IPS DF 6.9 (cell line): ENCODE results near the gene IGLL5.

Experiments used
- DNase-seq: peaks from one replicate; pipeline ENCODE4 v3.0.0-alpha.2; 2013; ENCODE audit warnings: low read depth, low spot score
- H3K27ac ChIP-seq: one replicate; pipeline ENCODE4 v1.5.1; 2013; ENCODE audit warnings: low read length, control low read depth
- H3K27me3 ChIP-seq: 2 replicates; pipeline ENCODE4 v1.6.1; 2013; ENCODE audit warnings: mild to moderate bottlenecking, low read length; ENCODE audit not compliant: control insufficient read depth, insufficient read depth
- H3K36me3 ChIP-seq: 2 replicates; pipeline ENCODE4 v1.6.1; 2013; ENCODE audit warnings: low read length; ENCODE audit not compliant: control insufficient read depth, insufficient read depth
- H3K4me1 ChIP-seq: 2 replicates; pipeline ENCODE4 v1.6.1; 2013; ENCODE audit warnings: low read length; ENCODE audit not compliant: control insufficient read depth, insufficient read depth
- H3K4me3 ChIP-seq: 2 replicates; pipeline ENCODE4 v1.5.1; 2013; ENCODE audit warnings: mild to moderate bottlenecking, low read length
- H3K9me3 ChIP-seq: 2 replicates; pipeline ENCODE4 v1.6.1; 2013; ENCODE audit warnings: low read length, inconsistent platforms; ENCODE audit not compliant: control insufficient read depth, insufficient read depth
- WGBS: extraction: QIAGEN DNeasy Blood & Tissue Kit; methylation state at CpG from one replicate; pipeline ENCODE4 v1.1.7; 2013; ENCODE audit warnings: mixed read lengths, missing lambda C conversion rate; ENCODE audit not compliant: insufficient read length, insufficient coverage; 5-methylcytosine and 5-hydroxymethylcytosine counted together

Gene IGLL5

DNA sequence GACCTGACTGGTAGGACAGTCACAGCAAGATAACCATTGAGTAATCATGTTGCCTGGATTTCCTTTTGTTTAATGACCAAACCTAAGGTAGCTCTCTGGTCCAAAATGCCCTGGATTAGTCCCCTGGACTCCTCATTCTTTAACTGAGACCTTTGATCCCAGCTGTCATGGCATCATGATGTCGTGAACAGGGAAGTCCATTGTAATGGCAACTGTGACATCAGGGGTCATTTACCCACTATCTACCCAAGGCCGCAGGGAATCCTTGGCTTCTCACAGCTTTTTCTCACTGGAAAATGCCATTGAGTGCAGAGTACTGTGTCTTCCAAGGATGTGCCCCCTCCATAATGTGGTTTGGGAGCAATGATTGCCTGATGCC lies 29.1 kb upstream of the IGLL5 start:
- Histone ChIP-seq H3K4me1 (no peaks in the 10 kb centered on the region), H3K4me3 (no peak overlapping the region), H3K36me3 (no peaks in the 10 kb centered on the region), H3K27me3 (0 out of 2 replicates have a peak, but pooled peaks cover 1% of the 10 kb centered on the region), H3K27ac (no peak overlapping the region), H3K9me3 (no peaks in the 10 kb centered on the region; the same call in 1 of the 2 replicates)
- DNase-seq: no peak
- no CpG with 5 or more reads among the region's 2 CpGs for WGBS

GRCh38 chr22:22863001-22863400 lies 24.6 kb upstream of the IGLL5 start:
- Histone ChIP-seq H3K36me3 (no peaks in the 10 kb centered on the region), H3K27me3 (peaks cover 5% of the 10 kb centered on the region; the same call in 1 of the 2 replicates), H3K27ac (no peak overlapping the region), H3K4me3 (no peak overlapping the region), H3K9me3 (no peaks in the 10 kb centered on the region; the same call in none of the 2 replicates), H3K4me1 (no peaks in the 10 kb centered on the region)
- no peak for DNase-seq
- WGBS: no CpG with 5 or more reads among the region's 2 CpGs

- Histone ChIP-seq H3K4me3 (no peak overlapping the region), H3K27me3 (peaks cover 4% of the 10 kb centered on the region), H3K4me1 (no peaks in the 10 kb centered on the region), H3K36me3 (no peaks in the 10 kb centered on the region), H3K27ac (no peak overlapping the region), H3K9me3 (peaks cover 2% of the 10 kb centered on the region; the same call in 1 of the 2 replicates)
- no peak for DNase-seq
- WGBS: no CpG with 5 or more reads among the region's 5 CpGs
Observed at GRCh38 chr22:22865311-22866072, 22.1 kb upstream of the IGLL5 start.

DNA sequence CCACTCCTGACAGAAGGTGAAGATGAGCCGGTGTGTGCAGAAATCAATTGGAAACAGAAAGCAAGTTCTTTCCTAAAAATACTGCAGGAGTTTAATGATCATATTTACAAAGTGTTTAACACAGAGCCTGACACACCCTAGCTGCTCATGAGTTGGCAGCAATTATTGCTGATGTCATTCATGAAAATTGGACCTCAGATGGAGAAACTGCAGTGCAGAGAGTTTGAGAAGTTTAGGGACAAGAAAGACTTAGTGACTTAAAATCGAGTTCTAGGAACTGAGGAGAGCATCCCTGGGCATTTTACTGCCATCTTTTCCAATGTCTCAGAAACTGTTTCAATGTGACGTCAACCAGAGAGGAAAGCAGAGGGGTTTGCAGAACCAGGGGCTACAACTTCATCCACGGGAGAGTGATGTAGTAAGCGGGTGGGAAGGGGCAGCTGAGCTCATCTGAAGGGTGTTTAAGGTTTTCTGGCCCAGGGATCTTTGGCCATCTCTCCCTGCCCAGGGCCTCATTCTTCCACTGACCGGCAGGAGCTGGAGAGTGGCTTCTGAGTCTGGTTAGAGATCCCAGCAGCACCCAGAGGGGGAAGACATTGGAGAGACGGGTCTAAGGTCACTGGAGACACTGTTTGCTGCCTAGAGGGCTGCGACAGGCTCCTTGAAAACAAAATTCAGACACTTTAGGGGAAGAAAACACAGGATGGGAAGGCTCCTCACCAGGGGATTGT lies 21.1 kb upstream of the IGLL5 start:
- Histone ChIP-seq H3K4me3 (no peak overlapping the region), H3K27me3 (peaks cover 4% of the 10 kb centered on the region), H3K4me1 (no peaks in the 10 kb centered on the region), H3K9me3 (peaks cover 2% of the 10 kb centered on the region; the same call in 1 of the 2 replicates), H3K36me3 (no peaks in the 10 kb centered on the region), H3K27ac (no peak overlapping the region)
- DNase-seq: no peak
- WGBS: no CpG with 5 or more reads among the region's 8 CpGs

DNA sequence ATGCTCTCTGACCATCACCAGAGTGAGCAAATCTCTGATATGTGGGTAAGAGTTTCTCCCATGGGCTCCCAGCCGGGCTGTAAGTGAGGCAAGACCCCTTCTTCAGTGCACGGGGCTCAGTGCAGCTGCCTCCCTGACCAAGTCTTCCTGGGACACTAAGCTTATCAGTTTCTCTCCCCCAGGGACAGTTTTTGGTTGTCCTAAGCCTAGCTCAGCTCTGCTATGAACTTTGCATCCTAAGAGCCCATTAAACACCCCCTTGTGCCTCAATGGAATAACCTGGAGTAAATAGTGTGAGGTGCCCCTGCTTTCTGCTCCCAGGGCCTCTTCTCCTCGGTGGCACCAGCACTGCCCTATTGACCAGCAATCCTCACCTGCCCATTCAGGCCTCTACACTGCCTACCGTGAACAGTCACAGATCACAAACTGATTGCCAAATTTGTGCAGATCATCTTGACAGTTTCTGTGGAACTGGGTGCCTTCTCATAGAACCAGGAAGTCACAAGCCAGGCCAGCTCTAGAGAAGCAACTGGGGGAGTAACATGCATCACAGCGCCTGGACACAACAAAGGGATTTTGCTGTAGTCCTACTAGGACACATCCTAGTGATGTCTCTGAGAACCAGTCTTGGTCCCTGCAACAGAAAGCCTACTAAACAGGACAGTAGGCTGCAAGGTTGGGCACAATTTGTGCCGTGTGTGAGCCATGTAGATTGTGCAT lies 19.5 kb upstream of the IGLL5 start:
- Histone ChIP-seq H3K36me3 (no peaks in the 10 kb centered on the region), H3K27me3 (peaks cover 4% of the 10 kb centered on the region), H3K4me3 (no peak overlapping the region), H3K9me3 (peaks cover 2% of the 10 kb centered on the region; the same call in 1 of the 2 replicates), H3K4me1 (no peaks in the 10 kb centered on the region), H3K27ac (no peak overlapping the region)
- no CpG with 5 or more reads among the region's 6 CpGs for WGBS
- no peak for DNase-seq

- no peak for DNase-seq
- no peaks in the 10 kb centered on the region for H3K36me3 ChIP-seq
- H3K4me1 ChIP-seq: no peaks in the 10 kb centered on the region
- no peak overlapping the region for H3K27ac ChIP-seq
- peaks cover 4% of the 10 kb centered on the region for H3K27me3 ChIP-seq
- no peak overlapping the region for H3K4me3 ChIP-seq
- no CpG with 5 or more reads among the region's 8 CpGs for WGBS
- peaks cover 4% of the 10 kb centered on the region; the same call in 1 of the 2 replicates for H3K9me3 ChIP-seq
Observed at GRCh38 chr22:22870577-22871404, 16.8 kb upstream of the IGLL5 start.

DNA sequence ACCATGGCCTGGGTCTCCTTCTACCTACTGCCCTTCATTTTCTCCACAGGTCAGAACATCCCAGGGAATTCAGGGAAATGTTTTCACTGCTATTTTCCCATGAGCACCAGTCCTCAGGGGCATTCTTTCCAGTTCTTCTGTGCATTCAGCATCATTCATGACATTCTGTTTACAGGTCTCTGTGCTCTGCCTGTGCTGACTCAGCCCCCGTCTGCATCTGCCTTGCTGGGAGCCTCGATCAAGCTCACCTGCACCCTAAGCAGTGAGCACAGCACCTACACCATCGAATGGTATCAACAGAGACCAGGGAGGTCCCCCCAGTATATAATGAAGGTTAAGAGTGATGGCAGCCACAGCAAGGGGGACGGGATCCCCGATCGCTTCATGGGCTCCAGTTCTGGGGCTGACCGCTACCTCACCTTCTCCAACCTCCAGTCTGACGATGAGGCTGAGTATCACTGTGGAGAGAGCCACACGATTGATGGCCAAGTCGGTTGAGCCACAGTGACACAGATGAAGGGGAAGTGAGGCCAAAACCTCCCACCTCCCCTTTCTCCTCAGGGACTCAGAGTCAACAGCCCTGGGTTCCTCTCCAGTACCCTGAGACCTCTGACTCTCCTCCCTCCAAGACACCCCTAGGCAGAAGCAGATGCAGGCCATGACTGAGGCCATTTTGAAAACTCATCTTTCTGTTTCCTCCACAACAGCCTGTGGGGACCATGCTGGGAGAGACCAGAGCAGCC lies 15.9 kb upstream of the IGLL5 start:
- no peak overlapping the region for H3K27ac ChIP-seq
- WGBS: no CpG with 5 or more reads among the region's 10 CpGs
- peaks cover 4% of the 10 kb centered on the region for H3K27me3 ChIP-seq
- no peak overlapping the region for H3K4me3 ChIP-seq
- no peaks in the 10 kb centered on the region for H3K36me3 ChIP-seq
- peaks cover 4% of the 10 kb centered on the region; the same call in 1 of the 2 replicates for H3K9me3 ChIP-seq
- H3K4me1 ChIP-seq: no peaks in the 10 kb centered on the region
- DNase-seq: no peak

DNA sequence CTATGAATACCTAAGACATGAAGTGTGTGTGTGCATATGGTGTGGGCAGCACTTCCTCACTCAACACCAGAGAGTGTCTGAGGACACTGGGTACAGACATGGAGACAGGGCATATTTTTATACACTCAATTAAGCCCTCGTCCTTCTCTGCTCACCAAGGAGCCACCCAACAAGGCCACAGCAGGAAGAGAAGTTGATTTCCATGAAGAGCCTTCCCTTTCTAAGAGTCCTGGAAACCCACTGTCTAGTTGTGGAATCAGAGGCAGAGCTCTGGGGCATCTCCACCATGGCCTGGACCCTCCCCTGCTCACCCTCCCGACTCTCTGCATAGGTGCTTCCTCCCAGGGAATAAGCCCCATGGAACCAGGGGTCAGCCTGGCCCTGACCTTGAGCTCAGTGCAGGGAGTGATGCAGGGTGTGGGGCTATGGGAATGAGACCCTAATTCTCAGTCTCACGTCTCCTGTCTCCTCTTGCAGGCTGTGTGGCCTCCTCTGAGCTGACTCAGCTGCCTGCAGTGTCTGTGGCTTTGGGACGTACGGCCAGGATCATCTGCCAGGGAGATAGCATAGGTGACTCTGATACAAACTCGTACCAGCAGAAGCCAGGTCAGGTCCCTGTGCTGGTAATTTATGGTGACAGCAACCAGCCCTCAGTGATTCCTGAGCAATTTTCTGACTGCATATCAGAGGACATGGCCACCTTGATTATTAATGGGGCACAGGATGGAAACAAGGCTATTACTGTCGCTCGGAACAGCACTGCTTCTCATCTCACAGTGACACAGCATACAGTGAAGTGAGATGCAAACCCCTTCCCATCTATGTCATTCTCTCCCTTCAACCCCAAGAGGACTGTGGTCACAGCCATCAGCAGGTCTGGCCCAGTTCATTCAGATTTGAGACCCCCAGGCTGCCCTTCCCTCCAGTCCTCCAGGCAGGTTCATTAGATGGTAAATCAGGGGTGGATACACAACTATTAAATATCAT lies 14.6 kb upstream of the IGLL5 start:
- no peak for DNase-seq
- Histone ChIP-seq H3K4me1 (no peaks in the 10 kb centered on the region), H3K4me3 (no peak overlapping the region), H3K36me3 (no peaks in the 10 kb centered on the region), H3K27ac (no peak overlapping the region), H3K9me3 (peaks cover 4% of the 10 kb centered on the region), H3K27me3 (no peaks in the 10 kb centered on the region; the same call in 1 of the 2 replicates)
- no CpG with 5 or more reads among the region's 8 CpGs for WGBS
